Panc1 (cell line): ENCODE results near the gene TMEM63B. TPM values are rescaled to one million over a fixed set of nuclear protein-coding genes. Genes with fewer than 3 reads are reported as not detected.

Experiments used
- ATAC-seq: fragments of 200-7000 bp; cut with Tn5 transposase; 2 replicates; pipeline ENCODE4 v1.9.1; 2020; ENCODE audit warnings: mild to moderate bottlenecking, moderate library complexity
- BruUV-seq: library from RNA; stranded (reverse); fragments of 400-500 nt; replicated peaks from 2 replicates; lab custom pipeline; 2021; lab: Mats Ljungman, UMichigan
- CTCF ChIA-PET: fragments of 300-600 bp; sonication (Branson Sonifier 250); formaldehyde crosslinking; loops from one replicate; lab custom pipeline; 2022; ENCODE audit warnings: antibody characterized with exemption; lab: Charles Lee
- POLR2A ChIA-PET: fragments of 300-600 bp; sonication (Branson Sonifier 250); formaldehyde crosslinking; loops from one replicate; lab custom pipeline; 2022; ENCODE audit warnings: antibody characterized with exemption; lab: Charles Lee
- DNase-seq: peaks from one replicate; pipeline ENCODE4 v3.0.0-alpha.2; 2010; ENCODE audit warnings: low read depth, low spot score
- H3K27ac ChIP-seq: 2 replicates; pipeline ENCODE4 v1.5.1; 2011; ENCODE audit warnings: mild to moderate bottlenecking, low read length, inconsistent platforms
- H3K27me3 ChIP-seq: fragments of 200-500 bp; sonication (Bioruptor generic); 2 replicates; pipeline ENCODE4 v1.6.0; 2014; ENCODE audit warnings: low read length, inconsistent platforms; ENCODE audit not compliant: control insufficient read depth, insufficient read depth
- H3K36me3 ChIP-seq: fragments of 200-500 bp; sonication (Bioruptor generic); 2 replicates; pipeline ENCODE4 v1.5.1; 2014; ENCODE audit warnings: inconsistent platforms, mild to moderate bottlenecking, low read length, moderate library complexity; ENCODE audit not compliant: control insufficient read depth, insufficient read depth
- H3K4me1 ChIP-seq: 2 replicates; pipeline ENCODE4 v1.5.1; 2011; ENCODE audit warnings: inconsistent platforms, mild to moderate bottlenecking, low read length, moderate library complexity; ENCODE audit not compliant: control insufficient read depth, insufficient read depth
- H3K4me3 ChIP-seq, 2 experiments: 2 replicates each; pipeline ENCODE4 v1.5.1; 2011 to 2012; ENCODE audit warnings: low read depth in 2 of 2, low read length in 2 of 2, mild to moderate bottlenecking in 2 of 2, inconsistent platforms in 1 of 2, moderate library complexity in 1 of 2
- H3K9me3 ChIP-seq: fragments of 200-500 bp; sonication (Bioruptor generic); 2 replicates; pipeline ENCODE4 v1.5.1; 2014; ENCODE audit warnings: low read depth, mild to moderate bottlenecking, inconsistent platforms, low read length, moderate library complexity; ENCODE audit not compliant: control insufficient read depth, insufficient read depth
- POLR2AphosphoS5 ChIP-seq: IDR thresholded peaks from 2 replicates; pipeline ENCODE4 v1.6.1; 2012; ENCODE audit warnings: mild to moderate bottlenecking, low read depth, low read length, moderate library complexity
- SIN3A ChIP-seq: IDR thresholded peaks from 2 replicates; pipeline ENCODE4 v1.6.1; 2012; ENCODE audit warnings: low read depth, mild to moderate bottlenecking, low read length, moderate library complexity, borderline replicate concordance; ENCODE audit not compliant: insufficient read depth
- TCF7L2 ChIP-seq: IDR thresholded peaks from 2 replicates; pipeline ENCODE4 v1.6.1; 2011; ENCODE audit warnings: mild to moderate bottlenecking, low read depth, low read length, inconsistent platforms
- in situ Hi-C: cut with HindIII; loops from 2 replicates; pipeline ENCODE4 v1.10.0; 2016; ENCODE audit warnings: low sequenced_read_pairs, low pct_unique_long_range_greater_than_20kb
- intact Hi-C: fragments of 100-400 bp; cut with micrococcal nuclease; formaldehyde crosslinking; loops from one replicate; pipeline ENCODE4 v1.10.0; 2022; ENCODE audit not compliant: unreplicated experiment
- total RNA-seq: library from RNA; stranded (reverse); gene quantifications from one replicate; pipeline ENCODE4 v1.2.1, GENCODE V29; 2021; ENCODE audit not compliant: unreplicated experiment
- TF ChIP-seq, protein P1 (sequence below): fragments of 450-650 bp; IDR thresholded peaks from 2 replicates; pipeline ENCODE4 v1.5.1; 2017; ENCODE audit warnings: mild to moderate bottlenecking
- TF ChIP-seq, protein P2 (sequence below), 2 experiments: IDR thresholded peaks; 2 replicates each; pipeline ENCODE4 v1.6.1; 2011 to 2012; ENCODE audit warnings: low read depth in 2 of 2, control low read depth in 1 of 2, low read length in 1 of 2, mild to moderate bottlenecking in 1 of 2, moderate library complexity in 1 of 2; ENCODE audit not compliant: insufficient read depth in 1 of 2

Gene TMEM63B
- total RNA-seq, 1 experiment from 2014 or later, result 54.1 TPM

DNA sequence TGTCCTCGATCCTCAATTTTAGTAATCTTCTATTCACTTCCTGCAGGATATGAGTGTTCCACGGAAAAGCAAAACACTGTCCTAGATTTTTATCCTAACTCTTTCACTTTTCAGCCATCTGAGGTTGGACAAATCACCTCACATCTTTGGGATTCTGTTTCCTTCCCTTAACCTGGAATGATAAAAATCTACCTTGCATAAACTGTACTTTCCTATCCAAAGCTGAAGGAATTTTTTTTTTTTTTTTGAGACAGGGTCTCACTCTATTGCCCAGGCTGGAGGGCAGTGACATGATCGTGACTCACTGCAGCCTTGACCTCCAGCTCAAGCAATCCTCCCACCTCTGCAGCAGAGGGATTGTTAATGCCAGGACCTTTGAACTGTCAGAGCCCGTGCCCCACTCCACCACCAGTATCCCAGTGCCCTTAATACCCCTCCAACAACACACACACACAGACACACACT, 51.8 kb downstream of the TMEM63B start:
- in situ Hi-C loops, result no loop called here
- H3K36me3 ChIP-seq, result no peaks in the 10 kb centered on the region
- intact Hi-C loops, result loop anchor here (5.0 kb wide), 1 partner anchor 43 kb away; the partner anchor contains the start of gene SLC29A1
- ATAC-seq (peak; percentile 75), DNase-seq (peak; percentile 43)
- H3K27ac ChIP-seq, result peak overlapping the region; percentile 90
- POLR2A ChIA-PET, result interaction anchor here (0.6 to 1.0 kb wide), 3 partner anchors 19 to 1033 kb away, joined by 7 to 9 read pairs (median 7); no protein-coding TSS in a partner anchor
- TF ChIP-seq SIN3A (no peak), TCF7L2 (no peak), POLR2AphosphoS5 (no peak)
- TF ChIP-seq, protein P1, sequence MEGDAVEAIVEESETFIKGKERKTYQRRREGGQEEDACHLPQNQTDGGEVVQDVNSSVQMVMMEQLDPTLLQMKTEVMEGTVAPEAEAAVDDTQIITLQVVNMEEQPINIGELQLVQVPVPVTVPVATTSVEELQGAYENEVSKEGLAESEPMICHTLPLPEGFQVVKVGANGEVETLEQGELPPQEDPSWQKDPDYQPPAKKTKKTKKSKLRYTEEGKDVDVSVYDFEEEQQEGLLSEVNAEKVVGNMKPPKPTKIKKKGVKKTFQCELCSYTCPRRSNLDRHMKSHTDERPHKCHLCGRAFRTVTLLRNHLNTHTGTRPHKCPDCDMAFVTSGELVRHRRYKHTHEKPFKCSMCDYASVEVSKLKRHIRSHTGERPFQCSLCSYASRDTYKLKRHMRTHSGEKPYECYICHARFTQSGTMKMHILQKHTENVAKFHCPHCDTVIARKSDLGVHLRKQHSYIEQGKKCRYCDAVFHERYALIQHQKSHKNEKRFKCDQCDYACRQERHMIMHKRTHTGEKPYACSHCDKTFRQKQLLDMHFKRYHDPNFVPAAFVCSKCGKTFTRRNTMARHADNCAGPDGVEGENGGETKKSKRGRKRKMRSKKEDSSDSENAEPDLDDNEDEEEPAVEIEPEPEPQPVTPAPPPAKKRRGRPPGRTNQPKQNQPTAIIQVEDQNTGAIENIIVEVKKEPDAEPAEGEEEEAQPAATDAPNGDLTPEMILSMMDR, result no peak
- TF ChIP-seq, protein P2, sequence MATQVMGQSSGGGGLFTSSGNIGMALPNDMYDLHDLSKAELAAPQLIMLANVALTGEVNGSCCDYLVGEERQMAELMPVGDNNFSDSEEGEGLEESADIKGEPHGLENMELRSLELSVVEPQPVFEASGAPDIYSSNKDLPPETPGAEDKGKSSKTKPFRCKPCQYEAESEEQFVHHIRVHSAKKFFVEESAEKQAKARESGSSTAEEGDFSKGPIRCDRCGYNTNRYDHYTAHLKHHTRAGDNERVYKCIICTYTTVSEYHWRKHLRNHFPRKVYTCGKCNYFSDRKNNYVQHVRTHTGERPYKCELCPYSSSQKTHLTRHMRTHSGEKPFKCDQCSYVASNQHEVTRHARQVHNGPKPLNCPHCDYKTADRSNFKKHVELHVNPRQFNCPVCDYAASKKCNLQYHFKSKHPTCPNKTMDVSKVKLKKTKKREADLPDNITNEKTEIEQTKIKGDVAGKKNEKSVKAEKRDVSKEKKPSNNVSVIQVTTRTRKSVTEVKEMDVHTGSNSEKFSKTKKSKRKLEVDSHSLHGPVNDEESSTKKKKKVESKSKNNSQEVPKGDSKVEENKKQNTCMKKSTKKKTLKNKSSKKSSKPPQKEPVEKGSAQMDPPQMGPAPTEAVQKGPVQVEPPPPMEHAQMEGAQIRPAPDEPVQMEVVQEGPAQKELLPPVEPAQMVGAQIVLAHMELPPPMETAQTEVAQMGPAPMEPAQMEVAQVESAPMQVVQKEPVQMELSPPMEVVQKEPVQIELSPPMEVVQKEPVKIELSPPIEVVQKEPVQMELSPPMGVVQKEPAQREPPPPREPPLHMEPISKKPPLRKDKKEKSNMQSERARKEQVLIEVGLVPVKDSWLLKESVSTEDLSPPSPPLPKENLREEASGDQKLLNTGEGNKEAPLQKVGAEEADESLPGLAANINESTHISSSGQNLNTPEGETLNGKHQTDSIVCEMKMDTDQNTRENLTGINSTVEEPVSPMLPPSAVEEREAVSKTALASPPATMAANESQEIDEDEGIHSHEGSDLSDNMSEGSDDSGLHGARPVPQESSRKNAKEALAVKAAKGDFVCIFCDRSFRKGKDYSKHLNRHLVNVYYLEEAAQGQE (IDR thresholded peaks at IDR 0.05; ENCODE audit: insufficient read depth in 1 of 2, low read depth in 2 of 2, low read length in 1 of 2), result no peak
- H3K9me3 ChIP-seq, result no peaks in the 10 kb centered on the region
- BruUV-seq, result no TSS peak
- CTCF ChIA-PET, result interaction anchor here (0.6 to 0.7 kb wide), 4 partner anchors 11 to 43 kb away, joined by 3 to 10 read pairs (median 4); no protein-coding TSS in a partner anchor
- H3K4me3 ChIP-seq, result no peak overlapping the region; a peak in 1 of 4 replicates
- H3K4me1 ChIP-seq, result peaks cover 44% of the 10 kb centered on the region
- no peaks in the 10 kb centered on the region for H3K27me3 ChIP-seq

DNA sequence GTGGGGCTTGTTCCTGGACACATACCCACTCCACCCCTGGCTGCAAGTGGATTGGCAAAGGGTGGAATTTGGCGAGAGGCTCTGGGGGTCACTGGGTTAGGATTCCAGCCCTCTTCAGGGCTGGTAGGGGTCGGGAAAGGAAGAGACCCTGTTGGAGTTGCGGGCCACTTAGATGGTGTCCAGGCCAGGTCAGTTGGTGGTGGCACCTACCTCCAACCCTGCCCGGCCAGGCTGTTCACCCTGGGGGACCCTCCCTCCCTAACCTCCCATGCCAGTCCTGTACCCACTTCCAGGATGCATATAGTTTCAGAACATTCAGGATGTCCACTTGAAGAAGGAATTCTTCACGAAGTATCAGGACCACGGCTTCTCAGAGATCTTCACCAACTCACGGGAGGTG, 52.3 kb downstream of the TMEM63B start:
- H3K27ac ChIP-seq, result peak overlapping the region; percentile 90
- ATAC-seq (no peak), DNase-seq (no peak)
- in situ Hi-C loops (no loop called here), intact Hi-C loops (loop anchor here (5.0 kb wide), 1 partner anchor 43 kb away; the partner anchor contains the start of gene SLC29A1)
- H3K4me1 ChIP-seq, result peaks cover 44% of the 10 kb centered on the region
- H3K36me3 ChIP-seq, result no peaks in the 10 kb centered on the region
- CTCF ChIA-PET, result interaction anchor here (0.7 kb wide), 1 partner anchor 21 kb away, joined by 5 read pairs; no protein-coding TSS in a partner anchor
- H3K4me3 ChIP-seq, result no peak overlapping the region
- H3K9me3 ChIP-seq, result no peaks in the 10 kb centered on the region
- TF ChIP-seq TCF7L2, result no peak
- TF ChIP-seq, protein P2 (IDR thresholded peaks at IDR 0.05; ENCODE audit: insufficient read depth in 1 of 2, low read depth in 2 of 2, low read length in 1 of 2), result no peak
- TF ChIP-seq SIN3A, result no peak
- TF ChIP-seq POLR2AphosphoS5, result no peak
- TF ChIP-seq, protein P1, result no peak
- no TSS peak for BruUV-seq
- POLR2A ChIA-PET, result interaction anchor here (0.6 kb wide), 2 partner anchors 10 to 57 kb away, joined by 3 to 7 read pairs; no protein-coding TSS in a partner anchor
- H3K27me3 ChIP-seq, result no peaks in the 10 kb centered on the region
